HEK293 (cell line): ENCODE measurements around the gene SMIM14.

Experiments
- CTCF ChIA-PET: fragments of 350-600 bp; formaldehyde crosslinking; extraction: SDS; loops from one replicate; lab custom pipeline; 2021; ENCODE audit warnings: antibody characterized with exemption; lab: Yijun Ruan, JAX
- POLR2A ChIA-PET: fragments of 300-600 bp; formaldehyde crosslinking; extraction: SDS; loops from one replicate; lab custom pipeline; 2020; ENCODE audit warnings: antibody characterized with exemption, inconsistent platforms; lab: Yijun Ruan, JAX
- H3K27ac ChIP-seq: fragments of 200-500 bp; sonication (Bioruptor generic); 2 replicates; pipeline ENCODE4 v1.5.1; 2014; ENCODE audit warnings: low read depth, low read length, control low read depth, inconsistent platforms; ENCODE audit errors: extremely low read depth
- H3K36me3 ChIP-seq, 2 experiments: fragments of 200-500 bp in 1 of 2; sonication (Bioruptor generic) in 1 of 2; 1 replicate in 1 of 2; 2 replicates in 1 of 2; pipeline ENCODE4 v1.5.1; 2014 to 2017; ENCODE audit warnings: inconsistent platforms in 2 of 2, low read length in 2 of 2; ENCODE audit not compliant: control insufficient read depth in 2 of 2, insufficient read depth in 1 of 2
- H3K4me1 ChIP-seq: fragments of 200-500 bp; sonication (Bioruptor generic); 2 replicates; pipeline ENCODE4 v1.5.1; 2014; ENCODE audit warnings: mild to moderate bottlenecking, low read length, inconsistent platforms; ENCODE audit not compliant: control insufficient read depth, insufficient read depth
- H3K4me3 ChIP-seq: 2 replicates; pipeline ENCODE4 v1.5.1; 2011; ENCODE audit warnings: low read depth, mild to moderate bottlenecking, control low read depth, low read length, moderate library complexity
- H3K9me3 ChIP-seq: fragments of 200-500 bp; sonication (Bioruptor generic); 2 replicates; pipeline ENCODE4 v1.5.1; 2014; ENCODE audit warnings: low read depth, low read length, inconsistent platforms; ENCODE audit not compliant: control insufficient read depth, insufficient read depth
- FEZF1 ChIP-seq: fragments of 450-650 bp; formaldehyde crosslinking; IDR thresholded peaks from 2 replicates; pipeline ENCODE4 v1.5.1; 2016; ENCODE audit warnings: missing biosample characterization, missing genetic modification characterization
- GLIS2 ChIP-seq: fragments of 450-650 bp; formaldehyde crosslinking; IDR thresholded peaks from 2 replicates; pipeline ENCODE4 v1.5.1; 2016; ENCODE audit warnings: missing biosample characterization, missing genetic modification characterization
- KLF16 ChIP-seq: fragments of 450-650 bp; formaldehyde crosslinking; IDR thresholded peaks from 2 replicates; pipeline ENCODE4 v1.5.1; 2017; ENCODE audit warnings: missing biosample characterization, missing genetic modification characterization
- OSR2 ChIP-seq: fragments of 450-650 bp; formaldehyde crosslinking; IDR thresholded peaks from 2 replicates; pipeline ENCODE4 v1.5.1; 2016; ENCODE audit warnings: missing biosample characterization, missing genetic modification characterization
- ZBTB48 ChIP-seq: fragments of 450-650 bp; formaldehyde crosslinking; IDR thresholded peaks from 2 replicates; pipeline ENCODE4 v1.5.1; 2016; ENCODE audit warnings: missing biosample characterization, missing genetic modification characterization
- ZNF223 ChIP-seq: fragments of 450-650 bp; formaldehyde crosslinking; IDR thresholded peaks from 2 replicates; pipeline ENCODE4 v1.5.1; 2016; ENCODE audit warnings: missing biosample characterization, missing genetic modification characterization
- ZNF292 ChIP-seq: fragments of 450-650 bp; formaldehyde crosslinking; IDR thresholded peaks from 2 replicates; pipeline ENCODE4 v1.5.1; 2016; ENCODE audit warnings: low read depth, missing biosample characterization, missing genetic modification characterization, borderline replicate concordance
- ZNF426 ChIP-seq: fragments of 450-650 bp; formaldehyde crosslinking; IDR thresholded peaks from 2 replicates; pipeline ENCODE4 v1.5.1; 2017; ENCODE audit warnings: missing biosample characterization, missing genetic modification characterization, mild to moderate bottlenecking, inconsistent platforms, moderate library complexity
- ZNF529 ChIP-seq: fragments of 450-650 bp; formaldehyde crosslinking; IDR thresholded peaks from 2 replicates; pipeline ENCODE4 v1.5.1; 2017; ENCODE audit warnings: missing genetic modification characterization, missing biosample characterization; ENCODE audit not compliant: insufficient replicate concordance
- ZNF560 ChIP-seq: fragments of 450-650 bp; formaldehyde crosslinking; IDR thresholded peaks from 2 replicates; pipeline ENCODE4 v1.5.1; 2017; ENCODE audit warnings: missing biosample characterization, missing genetic modification characterization, borderline replicate concordance
- ZNF561 ChIP-seq: fragments of 450-650 bp; IDR thresholded peaks from 2 replicates; pipeline ENCODE4 v1.5.1; 2018; ENCODE audit warnings: missing biosample characterization, missing genetic modification characterization, borderline replicate concordance
- ZNF580 ChIP-seq: fragments of 450-650 bp; formaldehyde crosslinking; IDR thresholded peaks from 2 replicates; pipeline ENCODE4 v1.5.1; 2016; ENCODE audit warnings: missing biosample characterization, missing genetic modification characterization
- ZNF76 ChIP-seq: fragments of 450-650 bp; formaldehyde crosslinking; IDR thresholded peaks from 2 replicates; pipeline ENCODE4; 2016; ENCODE audit warnings: low read depth, missing biosample characterization, missing genetic modification characterization, borderline replicate concordance
- ZNF785 ChIP-seq: fragments of 450-650 bp; formaldehyde crosslinking; IDR thresholded peaks from 2 replicates; pipeline ENCODE4 v1.5.1; 2016; ENCODE audit warnings: missing biosample characterization, missing genetic modification characterization
- ZNF791 ChIP-seq: fragments of 450-650 bp; formaldehyde crosslinking; IDR thresholded peaks from 2 replicates; pipeline ENCODE4 v1.5.1; 2016; ENCODE audit warnings: missing biosample characterization, missing genetic modification characterization
- TF ChIP-seq, protein P1 (sequence below): fragments of 450-650 bp; formaldehyde crosslinking; IDR thresholded peaks from 2 replicates; pipeline ENCODE4 v1.5.1; 2017; ENCODE audit warnings: missing biosample characterization, missing genetic modification characterization
- TF ChIP-seq, protein P2 (sequence below): fragments of 450-650 bp; formaldehyde crosslinking; IDR thresholded peaks from 2 replicates; pipeline ENCODE4 v1.5.1; 2016; ENCODE audit warnings: missing biosample characterization, missing genetic modification characterization
- TF ChIP-seq, protein P3 (sequence below): fragments of 450-650 bp; formaldehyde crosslinking; conservative IDR thresholded peaks from 2 replicates; pipeline ENCODE4 v1.5.1; 2016; ENCODE audit warnings: low read depth, missing biosample characterization, missing genetic modification characterization

SMIM14 gene

DNA sequence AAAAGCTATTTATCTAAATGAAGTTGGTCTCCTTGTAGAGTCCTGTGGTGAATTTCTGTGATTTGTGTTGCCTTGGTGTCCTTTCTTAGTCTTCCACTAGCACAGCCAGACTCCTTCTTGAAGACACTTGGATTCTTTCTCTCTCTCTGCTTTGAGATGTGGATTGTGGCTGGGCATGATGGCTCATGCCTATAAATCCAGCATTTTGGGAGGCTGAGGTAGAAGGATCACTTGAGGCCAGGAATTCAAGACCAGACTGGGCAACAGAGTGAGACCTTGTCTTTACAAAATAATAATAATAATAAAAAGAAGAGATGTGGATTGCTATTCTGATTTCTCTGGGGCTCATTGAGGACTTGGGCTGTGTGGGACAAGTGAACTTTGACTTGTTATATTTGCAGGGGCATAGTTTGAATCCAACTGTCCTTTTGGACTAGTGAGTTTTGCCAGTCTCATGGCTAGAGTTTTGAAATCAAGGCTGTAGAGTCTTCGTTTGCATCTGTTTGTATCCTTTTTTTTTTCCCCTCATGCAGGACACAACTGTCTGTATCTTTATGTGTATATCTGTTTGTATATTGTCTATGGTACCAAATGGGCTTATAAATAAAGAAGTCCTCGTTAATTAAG is 11.1 kb upstream of the SMIM14 start:
- CTCF ChIA-PET = no interaction called here
- Histone ChIP-seq H3K4me1 (no peaks in the 10 kb centered on the region), H3K4me3 (no peak overlapping the region), H3K36me3 (no peaks in the 10 kb centered on the region), H3K27ac (no peak overlapping the region), H3K9me3 (no peaks in the 10 kb centered on the region)
- POLR2A ChIA-PET = interaction anchor here (0.5 kb wide), 1 partner anchor 190 kb away, joined by 4 read pairs; no protein-coding TSS in a partner anchor
- TF ChIP-seq KLF16 (no peak), GLIS2 (tag by site-specific recombination) (no peak), ZNF529 (no peak), ZNF76 (tag by site-specific recombination) (no peak), OSR2 (no peak)
- TF ChIP-seq, protein P1, sequence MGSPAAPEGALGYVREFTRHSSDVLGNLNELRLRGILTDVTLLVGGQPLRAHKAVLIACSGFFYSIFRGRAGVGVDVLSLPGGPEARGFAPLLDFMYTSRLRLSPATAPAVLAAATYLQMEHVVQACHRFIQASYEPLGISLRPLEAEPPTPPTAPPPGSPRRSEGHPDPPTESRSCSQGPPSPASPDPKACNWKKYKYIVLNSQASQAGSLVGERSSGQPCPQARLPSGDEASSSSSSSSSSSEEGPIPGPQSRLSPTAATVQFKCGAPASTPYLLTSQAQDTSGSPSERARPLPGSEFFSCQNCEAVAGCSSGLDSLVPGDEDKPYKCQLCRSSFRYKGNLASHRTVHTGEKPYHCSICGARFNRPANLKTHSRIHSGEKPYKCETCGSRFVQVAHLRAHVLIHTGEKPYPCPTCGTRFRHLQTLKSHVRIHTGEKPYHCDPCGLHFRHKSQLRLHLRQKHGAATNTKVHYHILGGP = no peak

- H3K4me3 ChIP-seq = no peak overlapping the region
- TF ChIP-seq ZNF561 (tag by site-specific recombination) (no peak), ZNF426 (tag by site-specific recombination) (no peak), ZNF560 (tag by site-specific recombination) (no peak), FEZF1 (tag by site-specific recombination) (no peak), ZNF580 (tag by site-specific recombination) (no peak), ZNF292 (tag by site-specific recombination) (no peak), ZBTB48 (tag by site-specific recombination) (no peak), ZNF223 (no peak), ZNF791 (tag by site-specific recombination) (no peak)
- TF ChIP-seq, protein P2, sequence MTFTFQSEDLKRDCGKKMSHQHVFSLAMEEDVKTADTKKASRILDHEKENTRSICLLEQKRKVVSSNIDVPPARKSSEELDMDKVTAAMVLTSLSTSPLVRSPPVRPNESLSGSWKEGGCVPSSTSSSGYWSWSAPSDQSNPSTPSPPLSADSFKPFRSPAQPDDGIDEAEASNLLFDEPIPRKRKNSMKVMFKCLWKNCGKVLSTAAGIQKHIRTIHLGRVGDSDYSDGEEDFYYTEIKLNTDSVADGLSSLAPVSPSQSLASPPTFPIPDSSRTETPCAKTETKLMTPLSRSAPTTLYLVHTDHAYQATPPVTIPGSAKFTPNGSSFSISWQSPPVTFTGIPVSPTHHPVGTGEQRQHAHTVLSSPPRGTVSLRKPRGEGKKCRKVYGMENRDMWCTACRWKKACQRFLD (tag by site-specific recombination) = no peak
- no peaks in the 10 kb centered on the region for H3K36me3 ChIP-seq
- H3K4me1 ChIP-seq = no peaks in the 10 kb centered on the region
- H3K27ac ChIP-seq = no peak overlapping the region
- ChIA-PET CTCF (no interaction called here), POLR2A (interaction anchor here (0.5 to 0.6 kb wide), 2 partner anchors 79 to 189 kb away, joined by 4 read pairs; no protein-coding TSS in a partner anchor)
- no peaks in the 10 kb centered on the region for H3K9me3 ChIP-seq
Measured at GRCh38 chr4:39648827-39649558, 10.3 kb upstream of the SMIM14 start.

DNA sequence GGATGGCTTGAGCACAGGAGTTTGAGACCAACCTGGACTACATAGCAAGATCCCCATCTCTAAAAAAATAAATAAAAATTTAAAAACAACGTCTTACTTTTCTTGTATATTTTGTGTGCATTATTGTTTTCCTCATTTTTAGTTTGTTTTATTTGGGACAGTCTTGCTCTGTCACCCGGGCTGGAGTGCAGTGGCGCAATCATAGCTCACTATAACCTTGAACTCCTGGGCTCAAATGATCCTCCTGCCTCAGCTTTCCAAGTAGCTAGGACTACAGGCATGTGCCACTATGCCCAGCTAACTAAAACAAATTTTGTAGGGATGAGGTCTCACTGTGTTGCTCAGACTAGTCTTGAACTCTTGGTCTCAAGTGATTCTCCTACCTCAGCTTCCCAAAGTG is 9.5 kb upstream of the SMIM14 start:
- Histone ChIP-seq H3K9me3 (no peaks in the 10 kb centered on the region), H3K4me1 (no peaks in the 10 kb centered on the region), H3K27ac (no peak overlapping the region), H3K4me3 (no peak overlapping the region), H3K36me3 (no peaks in the 10 kb centered on the region)
- no peak for TF ChIP-seq ZNF785 (tag by site-specific recombination)
- TF ChIP-seq, protein P3, sequence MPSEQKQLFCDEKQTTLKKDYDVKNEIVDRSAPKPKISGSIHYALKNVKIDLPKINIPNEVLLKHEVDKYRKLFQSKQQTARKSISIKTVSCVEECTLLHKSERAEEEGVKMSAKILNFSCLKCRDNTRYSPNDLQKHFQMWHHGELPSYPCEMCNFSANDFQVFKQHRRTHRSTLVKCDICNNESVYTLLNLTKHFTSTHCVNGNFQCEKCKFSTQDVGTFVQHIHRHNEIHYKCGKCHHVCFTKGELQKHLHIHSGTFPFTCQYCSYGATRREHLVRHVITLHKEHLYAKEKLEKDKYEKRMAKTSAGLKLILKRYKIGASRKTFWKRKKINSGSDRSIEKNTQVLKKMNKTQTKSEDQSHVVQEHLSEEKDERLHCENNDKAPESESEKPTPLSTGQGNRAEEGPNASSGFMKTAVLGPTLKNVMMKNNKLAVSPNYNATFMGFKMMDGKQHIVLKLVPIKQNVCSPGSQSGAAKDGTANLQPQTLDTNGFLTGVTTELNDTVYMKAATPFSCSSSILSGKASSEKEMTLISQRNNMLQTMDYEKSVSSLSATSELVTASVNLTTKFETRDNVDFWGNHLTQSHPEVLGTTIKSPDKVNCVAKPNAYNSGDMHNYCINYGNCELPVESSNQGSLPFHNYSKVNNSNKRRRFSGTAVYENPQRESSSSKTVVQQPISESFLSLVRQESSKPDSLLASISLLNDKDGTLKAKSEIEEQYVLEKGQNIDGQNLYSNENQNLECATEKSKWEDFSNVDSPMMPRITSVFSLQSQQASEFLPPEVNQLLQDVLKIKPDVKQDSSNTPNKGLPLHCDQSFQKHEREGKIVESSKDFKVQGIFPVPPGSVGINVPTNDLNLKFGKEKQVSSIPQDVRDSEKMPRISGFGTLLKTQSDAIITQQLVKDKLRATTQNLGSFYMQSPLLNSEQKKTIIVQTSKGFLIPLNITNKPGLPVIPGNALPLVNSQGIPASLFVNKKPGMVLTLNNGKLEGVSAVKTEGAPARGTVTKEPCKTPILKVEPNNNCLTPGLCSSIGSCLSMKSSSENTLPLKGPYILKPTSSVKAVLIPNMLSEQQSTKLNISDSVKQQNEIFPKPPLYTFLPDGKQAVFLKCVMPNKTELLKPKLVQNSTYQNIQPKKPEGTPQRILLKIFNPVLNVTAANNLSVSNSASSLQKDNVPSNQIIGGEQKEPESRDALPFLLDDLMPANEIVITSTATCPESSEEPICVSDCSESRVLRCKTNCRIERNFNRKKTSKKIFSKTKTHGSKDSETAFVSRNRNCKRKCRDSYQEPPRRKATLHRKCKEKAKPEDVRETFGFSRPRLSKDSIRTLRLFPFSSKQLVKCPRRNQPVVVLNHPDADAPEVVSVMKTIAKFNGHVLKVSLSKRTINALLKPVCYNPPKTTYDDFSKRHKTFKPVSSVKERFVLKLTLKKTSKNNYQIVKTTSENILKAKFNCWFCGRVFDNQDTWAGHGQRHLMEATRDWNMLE = no peak
- ChIA-PET POLR2A (no interaction called here), CTCF (no interaction called here)
